H9 (cell line): ENCODE results near the gene HAGHL. TPM values are rescaled to one million over a fixed set of nuclear protein-coding genes. Genes with fewer than 3 reads are reported as not detected.

Source experiments
- DNase-seq: peaks from one replicate; pipeline ENCODE4 v3.0.0-alpha.2; 2017
- H2AFZ ChIP-seq: one replicate; pipeline ENCODE4 v1.6.1; 2013; ENCODE audit warnings: mild to moderate bottlenecking, low read length, control low read depth, moderate library complexity
- H2AK5ac ChIP-seq: 2 replicates; pipeline ENCODE4 v1.6.1; 2013; ENCODE audit warnings: low read length, control low read depth, mixed read lengths; ENCODE audit not compliant: insufficient read length
- H2BK120ac ChIP-seq: one replicate; pipeline ENCODE4 v1.6.1; 2013; ENCODE audit warnings: low read depth, mild to moderate bottlenecking, low read length, control low read depth, inconsistent platforms; ENCODE audit not compliant: poor library complexity, severe bottlenecking
- H2BK12ac ChIP-seq: 2 replicates; pipeline ENCODE4 v1.6.1; 2013; ENCODE audit warnings: low read length, control low read depth, mixed read lengths, low read depth; ENCODE audit not compliant: insufficient read length
- H2BK15ac ChIP-seq: 2 replicates; pipeline ENCODE4 v1.6.1; 2013; ENCODE audit warnings: low read depth, low read length, control low read depth
- H2BK20ac ChIP-seq: one replicate; pipeline ENCODE4 v1.6.1; 2013; ENCODE audit warnings: low read depth, mild to moderate bottlenecking, low read length, control low read depth, inconsistent platforms; ENCODE audit not compliant: poor library complexity, severe bottlenecking
- H2BK5ac ChIP-seq: 2 replicates; pipeline ENCODE4 v1.6.1; 2013; ENCODE audit warnings: low read length, control low read depth, mixed read lengths; ENCODE audit not compliant: insufficient read length
- H3K14ac ChIP-seq: 2 replicates; pipeline ENCODE4 v1.6.1; 2013; ENCODE audit warnings: low read length, control low read depth; ENCODE audit not compliant: insufficient read depth
- H3K18ac ChIP-seq: 2 replicates; pipeline ENCODE4 v1.6.1; 2013; ENCODE audit warnings: low read depth, mild to moderate bottlenecking, mixed read lengths, low read length, control low read depth; ENCODE audit not compliant: insufficient read length
- H3K23ac ChIP-seq: 2 replicates; pipeline ENCODE4 v1.6.1; 2013; ENCODE audit warnings: low read length, control low read depth, mixed read lengths, low read depth; ENCODE audit not compliant: insufficient read length
- H3K23me2 ChIP-seq: 2 replicates; pipeline ENCODE4 v1.6.1; 2013; ENCODE audit warnings: low read depth, mild to moderate bottlenecking, mixed read lengths, low read length, control low read depth; ENCODE audit not compliant: insufficient read length, poor library complexity, severe bottlenecking
- H3K27ac ChIP-seq: 2 replicates; pipeline ENCODE4 v1.5.1; 2013; ENCODE audit warnings: low read length, control low read depth, mixed read lengths, low read depth; ENCODE audit not compliant: insufficient read length
- H3K27me3 ChIP-seq: 2 replicates; pipeline ENCODE4 v1.6.1; 2013; ENCODE audit warnings: low read length, control low read depth, inconsistent platforms; ENCODE audit not compliant: insufficient read depth
- H3K4ac ChIP-seq: 2 replicates; pipeline ENCODE4 v1.6.1; 2013; ENCODE audit warnings: low read depth, mild to moderate bottlenecking, control low read depth, inconsistent platforms, low read length, moderate library complexity
- H3K4me1 ChIP-seq: 2 replicates; pipeline ENCODE4 v1.6.1; 2013; ENCODE audit warnings: low read length, control low read depth, inconsistent platforms; ENCODE audit not compliant: insufficient read depth
- H3K4me2 ChIP-seq: 2 replicates; pipeline ENCODE4 v1.6.1; 2013; ENCODE audit warnings: low read length, control low read depth, mixed read lengths; ENCODE audit not compliant: insufficient read length, insufficient read depth
- H3K56ac ChIP-seq: 2 replicates; pipeline ENCODE4 v1.6.1; 2013; ENCODE audit warnings: low read depth, mild to moderate bottlenecking, mixed read lengths, low read length, control low read depth; ENCODE audit not compliant: insufficient read length
- H3K79me1 ChIP-seq: 2 replicates; pipeline ENCODE4 v1.6.1; 2013; ENCODE audit warnings: low read depth, mild to moderate bottlenecking, moderate library complexity, low read length, control low read depth, inconsistent platforms; ENCODE audit not compliant: insufficient read depth, poor library complexity, severe bottlenecking
- H3K79me2 ChIP-seq: 2 replicates; pipeline ENCODE4 v1.6.1; 2013; ENCODE audit warnings: low read length, control low read depth, inconsistent platforms; ENCODE audit not compliant: insufficient read depth
- H3K9ac ChIP-seq: 2 replicates; pipeline ENCODE4 v1.6.1; 2013; ENCODE audit warnings: low read length, control low read depth, mixed read lengths; ENCODE audit not compliant: insufficient read length; ENCODE audit errors: extremely low read depth
- H3K9me3 ChIP-seq: one replicate; pipeline ENCODE4 v1.6.1; 2013; ENCODE audit warnings: low read depth, low read length, inconsistent platforms; ENCODE audit not compliant: control insufficient read depth
- H3T11ph ChIP-seq: one replicate; pipeline ENCODE4 v1.6.1; 2013; ENCODE audit warnings: mild to moderate bottlenecking, low read length, control low read depth, inconsistent platforms
- H4K20me1 ChIP-seq: one replicate; pipeline ENCODE4 v1.6.1; 2013; ENCODE audit not compliant: control insufficient read depth, insufficient read length, insufficient read depth
- H4K5ac ChIP-seq: 2 replicates; pipeline ENCODE4 v1.6.1; 2013; ENCODE audit warnings: low read depth, mild to moderate bottlenecking, mixed read lengths, low read length, control low read depth; ENCODE audit not compliant: insufficient read length
- H4K8ac ChIP-seq: replicated peaks from 2 replicates; pipeline ENCODE4 v1.6.1; 2013; ENCODE audit warnings: low read length, control low read depth, mixed read lengths, low read depth; ENCODE audit not compliant: insufficient read length
- H4K91ac ChIP-seq: 2 replicates; pipeline ENCODE4 v1.6.1; 2013; ENCODE audit warnings: low read depth, mild to moderate bottlenecking, moderate library complexity, mixed read lengths, low read length, control low read depth; ENCODE audit not compliant: insufficient read length
- H3K27ac Mint-ChIP-seq, 3 experiments: 2 replicates in 2 of 3; 3 replicates in 1 of 3; pipeline ENCODE4 v1.8.0; 2020 to 2021; ENCODE audit warnings: mixed read lengths in 3 of 3, mild to moderate bottlenecking in 1 of 3, moderate library complexity in 1 of 3
- H3K27me3 Mint-ChIP-seq: 2 replicates; pipeline ENCODE4 v1.8.0; 2021; ENCODE audit warnings: low read depth, mild to moderate bottlenecking, moderate library complexity, mixed read lengths
- H3K36me3 Mint-ChIP-seq, 3 experiments: 2 replicates in 2 of 3; 3 replicates in 1 of 3; pipeline ENCODE4 v1.8.0; 2020 to 2021; ENCODE audit warnings: low read depth in 3 of 3, mixed read lengths in 3 of 3; ENCODE audit not compliant: insufficient read depth in 1 of 3
- H3K4me1 Mint-ChIP-seq, 2 experiments: 2 replicates each; pipeline ENCODE4 v1.8.0; 2020; ENCODE audit warnings: mixed read lengths in 2 of 2
- H3K4me3 Mint-ChIP-seq, 2 experiments: 2 replicates in 1 of 2; 3 replicates in 1 of 2; pipeline ENCODE4 v1.8.0; 2020 to 2021; ENCODE audit warnings: mild to moderate bottlenecking in 2 of 2, mixed read lengths in 2 of 2, moderate library complexity in 1 of 2
- H3K9me3 Mint-ChIP-seq, 2 experiments: 2 replicates in 1 of 2; 3 replicates in 1 of 2; pipeline ENCODE4 v1.8.0; 2020; ENCODE audit warnings: mild to moderate bottlenecking in 2 of 2, mixed read lengths in 2 of 2, moderate library complexity in 1 of 2
- CTCF ChIP-seq: fragments of 200-600 bp; sonication (generic); conservative IDR thresholded peaks from 3 replicates; pipeline ENCODE4 v1.8.0; 2021; ENCODE audit warnings: antibody characterized with exemption, mild to moderate bottlenecking
- WGBS: extraction: QIAGEN DNeasy Blood & Tissue Kit; methylation state at CpG from one replicate; pipeline ENCODE4 v1.1.7; 2013; ENCODE audit warnings: missing lambda C conversion rate, low lambda C conversion rate, mixed read lengths; ENCODE audit not compliant: insufficient read length; ENCODE audit errors: extremely low coverage; 5-methylcytosine and 5-hydroxymethylcytosine counted together
- total RNA-seq: library from RNA; stranded (reverse); gene quantifications from 2 replicates; pipeline ENCODE4 v1.2.1, GENCODE V29; 2021

Gene HAGHL
- total RNA-seq, 1 experiment from 2014 or later: 25.2 TPM

GRCh38 chr16:703406-703805, 23.5 kb upstream of the HAGHL start:
- no peak overlapping the region for H2BK12ac ChIP-seq
- Mint-ChIP-seq H3K4me3 (no peak overlapping the region), H3K36me3 (peaks cover 0 to 3% (median 0%) of the 10 kb centered on the region in 3 experiments; a peak in 2 of 7 replicates), H3K27me3 (peaks cover 88% of the 10 kb centered on the region), H3K4me1 (peaks cover 0 to 7% of the 10 kb centered on the region in 2 experiments; a peak in 1 of 4 replicates), H3K9me3 (no peaks in the 10 kb centered on the region; a peak in 1 of 5 replicates), H3K27ac (no peak overlapping the region)
- H3K4me2 ChIP-seq: no peak overlapping the region
- H2BK5ac ChIP-seq: no peak overlapping the region
- H3K4ac ChIP-seq: no peak overlapping the region
- H2AFZ ChIP-seq: no peak overlapping the region
- H3K56ac ChIP-seq: no peak overlapping the region
- H3K27ac ChIP-seq: no peak overlapping the region
- H2BK15ac ChIP-seq: no peak overlapping the region
- no peak overlapping the region for H2AK5ac ChIP-seq
- H3K23me2 ChIP-seq: peaks cover 4% of the 10 kb centered on the region
- H4K91ac ChIP-seq: no peak overlapping the region
- H2BK20ac ChIP-seq: no peak overlapping the region
- no peak overlapping the region for H3K14ac ChIP-seq
- H3K9me3 ChIP-seq: no peaks in the 10 kb centered on the region
- H3K79me2 ChIP-seq: no peaks in the 10 kb centered on the region
- no peak for TF ChIP-seq CTCF
- no peak overlapping the region for H3T11ph ChIP-seq
- no peak overlapping the region for H3K23ac ChIP-seq
- no peak overlapping the region for H4K5ac ChIP-seq
- no peak overlapping the region for H3K9ac ChIP-seq
- no peaks in the 10 kb centered on the region for H4K20me1 ChIP-seq
- H3K4me1 ChIP-seq: no peaks in the 10 kb centered on the region
- no peaks in the 10 kb centered on the region for H3K79me1 ChIP-seq
- no peak overlapping the region for H4K8ac ChIP-seq
- no peak overlapping the region for H2BK120ac ChIP-seq
- no CpG with 5 or more reads among the region's 12 CpGs for WGBS
- no peak overlapping the region for H3K18ac ChIP-seq
- DNase-seq: no peak
- H3K27me3 ChIP-seq: peaks cover 57% of the 10 kb centered on the region
